T-helper 2 cell (primary cell): Measurements from ENCODE around the gene SWAP70.
"Not testable (repeated sequence)": the region's sequence is repeated elsewhere in the genome, so short reads cannot be mapped to it uniquely, and the experiment has no call there.

Experiments used
- DNase-seq, 5 experiments: peaks; one replicate each; pipeline versions ENCODE4 v3.0.0 to v3.0.0-alpha.2; 2012 to 2022

SWAP70 gene

DNA sequence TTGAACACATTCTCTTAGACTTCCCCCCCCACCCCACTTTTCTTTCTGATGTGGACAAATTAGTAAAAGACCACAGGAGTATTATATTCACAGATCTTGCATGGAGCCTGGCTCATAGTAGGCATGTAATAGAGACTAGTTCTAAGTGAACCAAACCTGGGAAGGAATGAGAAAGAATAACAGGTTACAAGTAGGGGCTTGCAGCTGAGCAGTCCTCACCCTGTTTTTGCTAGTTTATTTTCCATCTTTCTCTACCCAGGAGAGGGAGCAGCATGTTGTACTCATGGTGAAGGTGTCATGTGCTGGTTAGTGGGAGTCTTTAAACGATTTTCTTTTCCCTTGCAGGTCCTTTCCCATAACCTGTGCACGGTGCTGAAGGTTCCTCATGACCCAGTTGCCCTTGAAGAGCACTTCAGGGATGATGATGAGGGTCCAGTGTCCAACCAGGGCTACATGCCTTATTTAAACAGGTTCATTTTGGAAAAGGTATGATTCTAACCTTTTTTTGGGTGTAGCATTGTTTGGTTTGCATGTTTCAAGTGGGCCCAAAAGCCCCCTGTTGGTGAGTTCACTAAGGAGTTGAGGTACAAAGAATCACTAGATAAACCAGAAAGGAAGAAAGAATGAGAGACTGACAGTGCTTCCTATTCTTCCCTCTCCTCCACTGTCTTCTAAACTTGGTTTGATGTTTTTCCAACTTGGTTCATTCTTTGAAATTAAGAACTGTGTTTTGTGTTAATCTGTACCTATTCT lies 30.1 kb downstream of the SWAP70 start:
- no peak for DNase-seq

GRCh38 chr11:9695228-9695627 lies 31.4 kb downstream of the SWAP70 start:
- not testable (repeated sequence) for DNase-seq

- DNase-seq, result no peak
Observed at GRCh38 chr11:9697766-9698165, 33.9 kb downstream of the SWAP70 start.

GRCh38 chr11:9700105-9700801 lies 36.4 kb downstream of the SWAP70 start:
- DNase-seq, result no peak

DNA sequence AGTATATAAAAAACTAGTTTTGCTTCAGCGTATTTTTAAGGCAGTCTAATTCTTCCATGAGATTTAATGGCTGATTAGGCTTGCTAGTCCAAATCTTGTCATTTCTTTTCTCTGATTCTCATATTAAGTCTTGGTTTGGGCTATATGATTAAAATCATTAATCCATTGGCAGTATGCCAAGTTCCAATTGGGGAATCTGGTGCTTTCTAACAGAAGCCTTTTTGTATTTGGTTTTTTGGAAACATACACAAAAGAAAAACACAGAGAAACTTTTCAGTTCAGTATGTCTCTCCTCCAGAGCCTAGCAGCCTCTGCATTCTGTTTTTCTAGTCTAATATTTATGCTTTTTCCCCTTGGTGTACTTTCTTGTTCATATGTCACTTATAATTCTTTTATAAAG lies 37.9 kb downstream of the SWAP70 start:
- DNase-seq, result no peak

GRCh38 chr11:9703280-9703679 lies 39.4 kb downstream of the SWAP70 start:
- DNase-seq, result no peak

GRCh38 chr11:9704037-9704436 lies 40.2 kb downstream of the SWAP70 start:
- DNase-seq, result no peak

DNA sequence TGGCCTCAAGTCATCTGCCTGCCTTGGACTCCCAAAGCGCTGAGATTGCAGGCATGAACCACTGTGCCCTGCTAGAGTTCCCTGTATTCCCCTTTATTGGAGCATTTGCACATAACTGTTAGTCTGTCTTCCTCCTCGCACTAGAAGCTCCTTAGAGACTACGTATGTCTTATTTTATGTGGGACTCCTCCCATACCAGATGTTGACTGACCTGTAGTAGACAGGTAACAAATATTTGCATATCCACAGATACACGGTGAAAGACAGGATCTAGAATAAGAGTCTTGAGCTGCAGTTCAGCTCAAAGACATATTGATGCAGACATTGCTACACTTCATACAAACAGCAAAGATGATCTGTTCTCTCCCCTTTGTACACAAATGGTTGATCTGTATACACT lies 40.7 kb downstream of the SWAP70 start:
- no peak for DNase-seq

DNA sequence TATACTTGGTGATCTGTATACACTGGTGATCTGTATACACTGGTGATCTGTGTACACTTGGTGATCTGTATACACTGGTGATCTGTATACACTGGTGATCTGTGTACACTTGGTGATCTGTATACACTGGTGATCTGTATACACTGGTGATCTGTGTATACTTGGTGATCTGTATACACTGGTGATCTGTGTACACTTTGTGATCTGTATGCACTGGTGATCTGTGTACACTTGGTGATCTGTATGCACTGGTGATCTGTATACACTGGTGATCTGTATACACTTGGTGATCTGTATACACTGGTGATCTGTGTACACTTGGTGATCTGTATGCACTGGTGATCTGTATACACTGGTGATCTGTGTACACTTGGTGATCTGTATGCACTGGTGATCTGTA lies 41.5 kb downstream of the SWAP70 start:
- DNase-seq, result not testable (repeated sequence)

GRCh38 chr11:9708544-9708943 lies 44.7 kb downstream of the SWAP70 start:
- DNase-seq, result no peak

DNA sequence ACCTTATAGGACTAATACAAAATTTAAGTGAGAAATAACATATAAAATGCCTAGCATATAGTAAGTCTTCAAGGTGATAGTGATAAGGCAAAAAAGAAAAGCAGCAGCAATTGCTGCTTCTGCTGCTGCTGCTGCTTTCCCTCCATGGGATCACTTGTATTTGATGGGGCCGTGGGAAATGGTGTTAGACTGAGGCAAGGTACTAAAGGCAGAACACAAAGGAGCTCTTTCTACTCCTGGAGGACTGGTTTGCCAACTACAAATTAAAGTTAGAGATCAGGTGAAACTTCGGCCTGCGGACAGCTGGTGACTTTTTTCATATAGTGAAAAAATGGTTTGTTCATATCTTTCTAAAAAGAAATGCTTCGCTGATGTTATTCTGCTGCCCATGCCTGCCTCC lies 46.3 kb downstream of the SWAP70 start:
- no peak for DNase-seq

DNA sequence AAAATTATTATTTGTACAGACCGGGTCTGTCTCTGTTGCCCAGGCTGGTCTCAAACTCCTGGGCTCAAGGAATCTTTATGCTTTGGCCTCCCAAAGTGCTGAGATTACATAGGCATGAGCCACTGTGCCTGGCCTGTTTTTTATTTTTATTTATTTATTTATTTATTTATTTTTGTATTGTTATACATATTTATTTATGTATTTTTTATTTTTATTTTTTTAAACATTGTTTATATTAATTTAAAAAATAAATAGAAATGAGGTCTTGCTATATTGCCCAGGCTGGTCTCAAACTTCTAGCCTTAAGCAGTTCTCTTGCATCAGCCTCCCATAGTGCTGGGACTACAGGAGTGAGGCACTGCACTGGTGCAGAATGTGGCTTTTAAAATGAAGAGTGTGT lies 47.0 kb downstream of the SWAP70 start:
- DNase-seq, result no peak

GRCh38 chr11:9711454-9712307 lies 47.8 kb downstream of the SWAP70 start:
- no peak for DNase-seq

GRCh38 chr11:9714272-9714940 lies 50.5 kb downstream of the SWAP70 start:
- DNase-seq, result no peak

- peak in 1 of 5 experiments; percentile 14 for DNase-seq
Observed at GRCh38 chr11:9716275-9717039, 52.6 kb downstream of the SWAP70 start.

DNA sequence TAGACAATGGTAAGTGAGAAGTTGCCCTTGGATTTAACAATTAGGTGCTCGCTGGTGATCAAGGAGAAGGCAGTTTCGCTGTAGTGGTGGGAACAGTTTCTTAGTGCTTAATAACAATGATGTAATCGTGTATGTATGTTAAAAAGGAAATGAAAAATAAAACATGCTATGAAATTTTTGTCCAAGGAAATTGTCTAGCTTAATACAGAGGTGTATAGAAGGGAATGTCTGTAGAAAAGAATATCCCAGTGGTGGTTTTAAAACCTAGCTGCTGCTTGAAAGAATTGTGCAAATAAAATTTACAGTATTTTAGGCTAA lies 53.1 kb downstream of the SWAP70 start:
- no peak for DNase-seq

GRCh38 chr11:9717719-9718118 lies 53.8 kb downstream of the SWAP70 start:
- DNase-seq, result no peak

DNA sequence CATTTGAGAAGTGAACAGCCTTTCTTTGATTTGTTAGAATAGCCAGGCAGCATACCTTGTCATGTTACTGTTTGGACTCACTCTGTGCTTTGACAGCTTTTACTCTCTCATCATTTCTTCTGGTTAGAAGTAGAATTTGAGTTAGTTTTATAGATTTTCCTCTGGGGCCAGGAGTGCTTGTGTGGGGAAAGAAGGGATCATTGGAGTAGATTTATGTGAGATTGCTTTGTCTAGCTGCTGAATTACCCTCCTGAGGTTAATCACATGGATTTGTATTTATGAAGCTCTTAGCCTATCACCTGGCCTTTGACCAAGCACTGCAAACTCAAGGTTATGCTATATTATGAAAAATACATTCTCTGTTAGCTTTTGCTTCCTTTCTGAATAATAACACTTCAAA lies 54.3 kb downstream of the SWAP70 start:
- DNase-seq, result no peak

- no peak for DNase-seq
Observed at GRCh38 chr11:9719566-9720289, 55.9 kb downstream of the SWAP70 start.

DNA sequence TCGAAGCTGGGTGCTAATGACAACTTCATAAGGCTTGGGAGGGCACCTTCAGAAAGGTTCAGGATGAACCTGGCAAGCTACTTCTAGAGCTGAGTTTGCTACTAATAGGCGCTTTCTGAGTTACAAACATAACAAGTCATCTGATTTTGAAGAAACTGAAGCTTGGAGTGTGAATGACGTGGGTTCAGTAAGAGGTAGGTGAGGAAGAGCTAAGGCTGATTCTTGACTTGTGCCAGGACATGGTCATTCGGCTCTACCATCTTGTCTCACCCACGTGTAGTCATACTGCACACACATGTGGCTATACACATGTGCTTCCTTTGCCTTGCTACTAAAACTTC lies 56.4 kb downstream of the SWAP70 start:
- no peak for DNase-seq

- DNase-seq, result no peak
Observed at GRCh38 chr11:9722023-9722422, 58.1 kb downstream of the SWAP70 start.

GRCh38 chr11:9722893-9723292 lies 59.0 kb downstream of the SWAP70 start:
- DNase-seq, result no peak
